K562 (cell line): ENCODE data around the gene FRMD4A. TPM values are rescaled to one million over a fixed set of nuclear protein-coding genes. Genes with fewer than 3 reads are reported as not detected.

Experiments used
- ATAC-seq: fragments of 200-7000 bp; cut with Tn5 transposase; 3 replicates; pipeline ENCODE4 v1.9.1; 2020; ENCODE audit warnings: moderate library complexity
- BruUV-seq: library from RNA; stranded (reverse); fragments of 400-500 nt; replicated peaks from 2 replicates; lab custom pipeline; 2021; lab: Mats Ljungman, UMichigan
- CTCF ChIA-PET: fragments of 300-600 bp; formaldehyde crosslinking; extraction: SDS; loops from one replicate; lab custom pipeline; 2021; ENCODE audit warnings: low intra/inter-chr PET ratio; lab: Yijun Ruan, JAX
- POLR2A ChIA-PET: fragments of 300-600, 350-650 bp; sonication (Branson Sonifier 250); formaldehyde crosslinking; extraction: SDS; loops from one replicate; lab custom pipeline; 2021; ENCODE audit warnings: antibody characterized with exemption, inconsistent platforms; lab: Yijun Ruan, JAX
- DNase-seq, 4 experiments: peaks; one replicate each; pipeline versions ENCODE4 v3.0.0 to v3.0.0-alpha.2; 2011 to 2018; ENCODE audit warnings: low spot score in 3 of 4, mixed read lengths in 3 of 4; ENCODE audit errors: extremely low read depth in 1 of 4
- FAIRE-seq: peaks from 2 replicates; lab custom pipeline; 2011; peaks lifted over from hg19 to GRCh38; lab: Jason Lieb, UNC
- H2AFZ ChIP-seq: 2 replicates; pipeline ENCODE4 v1.6.0; 2011; ENCODE audit warnings: low read depth, low read length, control low read depth, inconsistent platforms
- H3K27ac ChIP-seq: fragments of 200-600 bp; 3 replicates; pipeline ENCODE4 v1.8.0; 2011; ENCODE audit warnings: low read depth, mild to moderate bottlenecking, control low read depth, inconsistent platforms, low read length, moderate library complexity, mixed read lengths; ENCODE audit errors: extremely low read depth
- H3K27me3 ChIP-seq, 2 experiments: fragments of 300-600 bp in 1 of 2; 2 replicates in 1 of 2; 3 replicates in 1 of 2; pipeline versions ENCODE4 v1.6.0 to v1.8.0; 2011; ENCODE audit warnings: inconsistent platforms in 2 of 2, low read length in 2 of 2, mild to moderate bottlenecking in 1 of 2, mixed read lengths in 1 of 2, moderate library complexity in 1 of 2; ENCODE audit not compliant: control insufficient read depth in 2 of 2, insufficient read depth in 2 of 2
- H3K36me3 ChIP-seq: fragments of 300-600 bp; 3 replicates; pipeline ENCODE4 v1.8.0; 2011; ENCODE audit warnings: mild to moderate bottlenecking, low read length, inconsistent platforms; ENCODE audit not compliant: control insufficient read depth, insufficient read depth
- H3K4me1 ChIP-seq, 2 experiments: fragments of 200-600 bp in 1 of 2; replicated peaks in 1 of 2; 2 replicates in 1 of 2; 3 replicates in 1 of 2; pipeline versions ENCODE4 v1.5.1 to v1.8.0; 2011; ENCODE audit warnings: inconsistent platforms in 2 of 2, low read length in 2 of 2, mild to moderate bottlenecking in 1 of 2, mixed read lengths in 1 of 2, moderate library complexity in 1 of 2; ENCODE audit not compliant: control insufficient read depth in 2 of 2, insufficient read depth in 2 of 2
- H3K4me2 ChIP-seq: 2 replicates; pipeline ENCODE4 v1.6.1; 2011; ENCODE audit warnings: low read length, control low read depth, inconsistent platforms, mixed read lengths; ENCODE audit not compliant: insufficient read depth
- H3K4me3 ChIP-seq: fragments of 200-600 bp; sonication (generic), shearing (Covaris generic); 2 replicates; pipeline ENCODE4 v1.5.1; 2016; ENCODE audit warnings: control low read depth, inconsistent platforms
- H3K79me2 ChIP-seq: fragments of 200-600 bp; 3 replicates; pipeline ENCODE4 v1.8.0; 2011; ENCODE audit warnings: low read length, inconsistent platforms; ENCODE audit not compliant: control insufficient read depth, insufficient read depth
- H3K9ac ChIP-seq, 2 experiments: 2 replicates each; pipeline versions ENCODE4 v1.6.0 to v1.6.1; 2011; ENCODE audit warnings: low read depth in 2 of 2, low read length in 2 of 2, control low read depth in 1 of 2, inconsistent platforms in 1 of 2, mild to moderate bottlenecking in 1 of 2, mixed read lengths in 1 of 2; ENCODE audit not compliant: insufficient read depth in 1 of 2
- H3K9me1 ChIP-seq: one replicate; pipeline ENCODE4 v1.6.0; 2011; ENCODE audit warnings: inconsistent platforms, mild to moderate bottlenecking, low read length, moderate library complexity; ENCODE audit not compliant: control insufficient read depth, insufficient read depth
- H3K9me3 ChIP-seq: replicated peaks from 2 replicates; pipeline ENCODE4 v1.5.1; 2011; ENCODE audit warnings: low read depth, low read length, inconsistent platforms; ENCODE audit not compliant: control insufficient read depth, insufficient read depth
- H4K20me1 ChIP-seq: replicated peaks from 2 replicates; pipeline ENCODE4 v1.6.1; 2011; ENCODE audit warnings: low read length, inconsistent platforms, mixed read lengths; ENCODE audit not compliant: control insufficient read depth, insufficient read depth
- CTCF ChIP-seq, 3 experiments: IDR thresholded peaks in 2 of 3; conservative IDR thresholded peaks in 1 of 3; 2 replicates each; pipeline ENCODE4 v1.5.1; 2011 to 2012; ENCODE audit warnings: low read length in 3 of 3, mild to moderate bottlenecking in 3 of 3, control low read depth in 2 of 3, improper control_type of control experiment in 1 of 3, inconsistent platforms in 1 of 3, low read depth in 1 of 3, mixed read lengths in 1 of 3, moderate library complexity in 1 of 3; ENCODE audit not compliant: insufficient read depth in 2 of 3
- ELK1 ChIP-seq: sonication (generic); formaldehyde crosslinking; IDR thresholded peaks from 2 replicates; pipeline ENCODE4 v1.8.1; 2022; ENCODE audit warnings: missing genetic modification reagents
- IFI16 ChIP-seq: fragments of 250-450 bp; sonication (Bioruptor Pico); IDR thresholded peaks from 2 replicates; pipeline ENCODE4 v2.1.2; 2022; ENCODE audit warnings: mild to moderate bottlenecking, inconsistent platforms
- KLF10 ChIP-seq: fragments of 250-450 bp; sonication (Bioruptor Pico); IDR thresholded peaks from 2 replicates; pipeline ENCODE4 v1.6.1; 2021; ENCODE audit warnings: matching md5 sums
- L3MBTL2 ChIP-seq: fragments of 450-650 bp; IDR thresholded peaks from 2 replicates; pipeline ENCODE4 v1.6.1; 2016; ENCODE audit warnings: mild to moderate bottlenecking, moderate library complexity
- RAD21 ChIP-seq, 2 experiments: fragments of 250-450 bp in 1 of 2; fragments of 450-650 bp in 1 of 2; sonication (Bioruptor Pico) in 1 of 2; formaldehyde crosslinking in 1 of 2; IDR thresholded peaks in 1 of 2; conservative IDR thresholded peaks in 1 of 2; 2 replicates each; pipeline versions ENCODE4 v1.4.0 to v1.8.0; 2020 to 2022; ENCODE audit warnings: mild to moderate bottlenecking in 2 of 2, moderate library complexity in 1 of 2
- ZNF507 ChIP-seq: conservative IDR thresholded peaks from 2 replicates; pipeline ENCODE4 v1.6.1; 2017; ENCODE audit warnings: missing genetic modification characterization, missing compliant biosample characterization
- WGBS: fragments of 100-300 bp; shearing (Covaris generic); methylation state at CpG from one replicate; pipeline ENCODE4 v1.1.6; 2016; ENCODE audit warnings: low coverage, mixed read lengths; ENCODE audit not compliant: insufficient coverage; ENCODE audit errors: missing lambda C conversion rate; 5-methylcytosine and 5-hydroxymethylcytosine counted together
- in situ Hi-C: fragments of 300-500 bp; cut with MboI; formaldehyde crosslinking; loops from 4 replicates; pipeline ENCODE4 v1.15.0; 2018; ENCODE audit warnings: inconsistent platforms, mixed read lengths
- intact Hi-C: fragments of 100-400 bp; cut with micrococcal nuclease; formaldehyde crosslinking; loops from 2 replicates; pipeline ENCODE4 v1.14.2; 2022
- polyA plus RNA-seq, 8 experiments: library from polyadenylated mRNA; depleted of rRNA in 4 of 8; stranded (reverse) in 5 of 8; unstranded in 3 of 8; fragments of >200 nt; fragmentation: Nextera tagmentation in 2 of 8; fragmentation: Illumina TruSeq in 1 of 8; extraction: Ambion mirVana in 2 of 8; extraction: Trizol in 1 of 8; gene quantifications; 2 replicates each; pipeline versions ENCODE4 v1.2.1 to v1.2.3, GENCODE V29; 2011 to 2014; ENCODE audit warnings: inconsistent platforms in 1 of 8, missing spikeins in 1 of 8
- total RNA-seq, 7 experiments: library from RNA; depleted of rRNA in 6 of 7; stranded (reverse); fragments of >200 nt in 6 of 7; fragmentation: Illumina TruSeq in 2 of 7; extraction: Trizol in 2 of 7; gene quantifications; 2 replicates each; pipeline versions ENCODE4 v1.2.1 to v1.2.3, GENCODE V29; 2011 to 2021; ENCODE audit warnings: low replicate concordance in 1 of 7

FRMD4A gene
- total and polyA plus RNA-seq, 9 of the 15 experiments (the other 6 are each of a cell fraction or from before 2014, with no cell fraction given): 0.80 to 5.2 (median 3.0) TPM

GRCh38 chr10:13613519-13613918 is 717.2 kb downstream of the FRMD4A start:
- DNase-seq (peak in 1 of 4 experiments; percentile 4), ATAC-seq (no peak), FAIRE-seq (peak; percentile 40)
- H3K9me3 ChIP-seq: no peaks in the 10 kb centered on the region
- 73% methylated on average over 5 of the region's 5 CpGs for WGBS
- peaks cover 31% of the 10 kb centered on the region for H3K36me3 ChIP-seq
- H3K27ac ChIP-seq: no peak overlapping the region
- intact Hi-C loops: no loop called here
- no peak overlapping the region for H3K4me3 ChIP-seq
- H3K4me1 ChIP-seq: no peaks in the 10 kb centered on the region
- no peak for TF ChIP-seq ZNF507 (tag)
- no peak for TF ChIP-seq KLF10
- TF ChIP-seq L3MBTL2: no peak
- TF ChIP-seq IFI16 (CRISPR knock-in tag): no peak
- TF ChIP-seq CTCF (IDR thresholded peaks at IDR 0.05 in 2 of 3, conservative IDR thresholded peaks at IDR 0.05 in 1 of 3; ENCODE audit: insufficient read depth in 2 of 3, low read depth in 1 of 3, low read length in 3 of 3): 0 out of 6 replicates have a peak, but pooled peaks of 1 of the 3 experiments have one; percentile 16
- TF ChIP-seq ELK1 (CRISPR knock-in tag): no peak
- TF ChIP-seq RAD21 (CRISPR knock-in tag; conservative IDR thresholded peaks at IDR 0.05 in 1 of 2, IDR thresholded peaks at IDR 0.05 in 1 of 2): peak in 1 of 2 experiments; percentile 36; a peak in 1 of 4 replicates
- H3K79me2 ChIP-seq: no peaks in the 10 kb centered on the region
- H2AFZ ChIP-seq: no peak overlapping the region
- H3K9ac ChIP-seq: no peak overlapping the region
- CTCF ChIA-PET: interaction anchor here (1.2 kb wide), 1 partner anchor 164 kb away, joined by 4 read pairs; no protein-coding TSS in a partner anchor
- H3K27me3 ChIP-seq: no peaks in the 10 kb centered on the region
- BruUV-seq: no TSS peak
- in situ Hi-C loops: no loop called here
- POLR2A ChIA-PET: no interaction called here
- no peak overlapping the region for H3K4me2 ChIP-seq
- no peaks in the 10 kb centered on the region for H4K20me1 ChIP-seq
- H3K9me1 ChIP-seq: no peaks in the 10 kb centered on the region
